Endodermal cell (in vitro differentiated cells): ENCODE data around the gene AMOT. TPM values are rescaled to one million over a fixed set of nuclear protein-coding genes. Genes with fewer than 3 reads are reported as not detected.

Experiments used
- DNase-seq: peaks from one replicate; pipeline ENCODE4 v3.0.0-alpha.2; 2017
- H3K27ac ChIP-seq: 2 replicates; pipeline ENCODE4 v1.5.1; 2013; ENCODE audit warnings: mild to moderate bottlenecking, low read depth, low read length, moderate library complexity
- H3K27me3 ChIP-seq: 2 replicates; pipeline ENCODE4 v1.6.1; 2013; ENCODE audit warnings: mild to moderate bottlenecking, low read length, moderate library complexity; ENCODE audit not compliant: insufficient read depth, control insufficient read depth, poor library complexity, severe bottlenecking
- H3K36me3 ChIP-seq: 2 replicates; pipeline ENCODE4 v1.7.0; 2013; ENCODE audit warnings: mild to moderate bottlenecking, low read length, moderate library complexity; ENCODE audit not compliant: control insufficient read depth, insufficient read depth
- H3K4me1 ChIP-seq: one replicate; pipeline ENCODE4 v1.7.0; 2013; ENCODE audit warnings: low read length; ENCODE audit not compliant: control insufficient read depth, insufficient read depth
- H3K4me3 ChIP-seq: 2 replicates; pipeline ENCODE4 v1.5.1; 2013; ENCODE audit warnings: mild to moderate bottlenecking, low read length, moderate library complexity
- H3K9ac ChIP-seq: 2 replicates; pipeline ENCODE4 v1.6.1; 2013; ENCODE audit warnings: mild to moderate bottlenecking, low read length, moderate library complexity; ENCODE audit not compliant: poor library complexity, severe bottlenecking; ENCODE audit errors: extremely low read depth
- H3K9me3 ChIP-seq: 2 replicates; pipeline ENCODE4 v1.6.1; 2013; ENCODE audit warnings: mild to moderate bottlenecking, low read length, moderate library complexity; ENCODE audit not compliant: control insufficient read depth
- H3K27ac Mint-ChIP-seq: 2 replicates; pipeline ENCODE4 v1.8.0; 2020; ENCODE audit warnings: mixed read lengths
- H3K27me3 Mint-ChIP-seq: 2 replicates; pipeline ENCODE4 v1.8.0; 2021; ENCODE audit warnings: mild to moderate bottlenecking, mixed read lengths; ENCODE audit not compliant: insufficient read depth
- H3K36me3 Mint-ChIP-seq: 2 replicates; pipeline ENCODE4 v1.8.0; 2020; ENCODE audit warnings: low read depth, mixed read lengths
- H3K4me1 Mint-ChIP-seq: 2 replicates; pipeline ENCODE4 v1.8.0; 2020; ENCODE audit warnings: mixed read lengths
- H3K4me3 Mint-ChIP-seq: 2 replicates; pipeline ENCODE4 v1.8.0; 2020; ENCODE audit warnings: mild to moderate bottlenecking, moderate library complexity, mixed read lengths
- H3K9me3 Mint-ChIP-seq: 2 replicates; pipeline ENCODE4 v1.8.0; 2020; ENCODE audit warnings: mild to moderate bottlenecking, mixed read lengths
- WGBS, 2 experiments: methylation state at CpG; one replicate each; pipeline versions ENCODE4 v1.1.5 to v1.1.7; 2013; ENCODE audit warnings: missing lambda C conversion rate in 2 of 2, mixed read lengths in 1 of 2; ENCODE audit not compliant: insufficient coverage in 1 of 2, insufficient read length in 1 of 2; 5-methylcytosine and 5-hydroxymethylcytosine counted together
- total RNA-seq, 2 donors: library from RNA; stranded (reverse); fragmentation: NEBNext Ultra II Directional in 1 of 2; extraction: Animal tissue kit (Norgen Biotek cat#: 25700) in 1 of 2; gene quantifications; 2 replicates in 1 of 2; 3 replicates in 1 of 2; pipeline ENCODE4 v1.2.1, GENCODE V29; 2021
- TF ChIP-seq, protein P1 (sequence below): fragments of 200-600 bp; sonication (generic); conservative IDR thresholded peaks from 2 replicates; pipeline ENCODE4 v1.5.0; 2021; ENCODE audit warnings: antibody characterized with exemption, mild to moderate bottlenecking

AMOT gene
- total RNA-seq, 2 donors from 2014 or later: 41.3 to 59.8 TPM

DNA sequence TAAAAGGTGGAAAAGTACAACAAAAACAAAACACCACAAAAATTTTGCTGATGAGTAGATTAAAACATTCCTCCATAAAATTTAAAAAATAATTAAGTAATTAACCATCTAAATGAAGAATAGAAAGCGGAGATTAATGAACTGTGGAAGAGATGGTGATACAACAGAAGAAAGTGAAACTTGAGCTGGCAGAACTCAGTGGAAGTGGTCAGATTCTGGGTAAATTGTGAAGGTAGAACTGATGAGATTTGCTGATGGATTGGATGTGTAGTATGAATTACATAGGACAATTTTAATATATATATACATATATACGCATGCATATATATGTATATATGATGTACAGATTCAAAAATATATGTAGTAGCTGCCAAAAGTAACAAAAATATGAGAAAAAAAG, 73.9 kb downstream of the AMOT start:
- Mint-ChIP-seq H3K27ac (no peak overlapping the region), H3K4me3 (no peak overlapping the region), H3K9me3 (no peaks in the 10 kb centered on the region), H3K27me3 (peaks cover 3% of the 10 kb centered on the region), H3K4me1 (peaks cover 1% of the 10 kb centered on the region), H3K36me3 (no peaks in the 10 kb centered on the region)
- no peaks in the 10 kb centered on the region for H3K27me3 ChIP-seq
- no peaks in the 10 kb centered on the region for H3K9me3 ChIP-seq
- WGBS, 2 experiments: 94% methylated on average over 1 of the region's 2 CpGs; no CpG with 5 or more reads in 1 of the 2 experiments
- no peak overlapping the region for H3K9ac ChIP-seq
- no peaks in the 10 kb centered on the region for H3K4me1 ChIP-seq
- no peak overlapping the region for H3K27ac ChIP-seq
- H3K4me3 ChIP-seq: no peak overlapping the region
- TF ChIP-seq, protein P1, sequence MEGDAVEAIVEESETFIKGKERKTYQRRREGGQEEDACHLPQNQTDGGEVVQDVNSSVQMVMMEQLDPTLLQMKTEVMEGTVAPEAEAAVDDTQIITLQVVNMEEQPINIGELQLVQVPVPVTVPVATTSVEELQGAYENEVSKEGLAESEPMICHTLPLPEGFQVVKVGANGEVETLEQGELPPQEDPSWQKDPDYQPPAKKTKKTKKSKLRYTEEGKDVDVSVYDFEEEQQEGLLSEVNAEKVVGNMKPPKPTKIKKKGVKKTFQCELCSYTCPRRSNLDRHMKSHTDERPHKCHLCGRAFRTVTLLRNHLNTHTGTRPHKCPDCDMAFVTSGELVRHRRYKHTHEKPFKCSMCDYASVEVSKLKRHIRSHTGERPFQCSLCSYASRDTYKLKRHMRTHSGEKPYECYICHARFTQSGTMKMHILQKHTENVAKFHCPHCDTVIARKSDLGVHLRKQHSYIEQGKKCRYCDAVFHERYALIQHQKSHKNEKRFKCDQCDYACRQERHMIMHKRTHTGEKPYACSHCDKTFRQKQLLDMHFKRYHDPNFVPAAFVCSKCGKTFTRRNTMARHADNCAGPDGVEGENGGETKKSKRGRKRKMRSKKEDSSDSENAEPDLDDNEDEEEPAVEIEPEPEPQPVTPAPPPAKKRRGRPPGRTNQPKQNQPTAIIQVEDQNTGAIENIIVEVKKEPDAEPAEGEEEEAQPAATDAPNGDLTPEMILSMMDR: no peak
- H3K36me3 ChIP-seq: no peaks in the 10 kb centered on the region
- no peak for DNase-seq

DNA sequence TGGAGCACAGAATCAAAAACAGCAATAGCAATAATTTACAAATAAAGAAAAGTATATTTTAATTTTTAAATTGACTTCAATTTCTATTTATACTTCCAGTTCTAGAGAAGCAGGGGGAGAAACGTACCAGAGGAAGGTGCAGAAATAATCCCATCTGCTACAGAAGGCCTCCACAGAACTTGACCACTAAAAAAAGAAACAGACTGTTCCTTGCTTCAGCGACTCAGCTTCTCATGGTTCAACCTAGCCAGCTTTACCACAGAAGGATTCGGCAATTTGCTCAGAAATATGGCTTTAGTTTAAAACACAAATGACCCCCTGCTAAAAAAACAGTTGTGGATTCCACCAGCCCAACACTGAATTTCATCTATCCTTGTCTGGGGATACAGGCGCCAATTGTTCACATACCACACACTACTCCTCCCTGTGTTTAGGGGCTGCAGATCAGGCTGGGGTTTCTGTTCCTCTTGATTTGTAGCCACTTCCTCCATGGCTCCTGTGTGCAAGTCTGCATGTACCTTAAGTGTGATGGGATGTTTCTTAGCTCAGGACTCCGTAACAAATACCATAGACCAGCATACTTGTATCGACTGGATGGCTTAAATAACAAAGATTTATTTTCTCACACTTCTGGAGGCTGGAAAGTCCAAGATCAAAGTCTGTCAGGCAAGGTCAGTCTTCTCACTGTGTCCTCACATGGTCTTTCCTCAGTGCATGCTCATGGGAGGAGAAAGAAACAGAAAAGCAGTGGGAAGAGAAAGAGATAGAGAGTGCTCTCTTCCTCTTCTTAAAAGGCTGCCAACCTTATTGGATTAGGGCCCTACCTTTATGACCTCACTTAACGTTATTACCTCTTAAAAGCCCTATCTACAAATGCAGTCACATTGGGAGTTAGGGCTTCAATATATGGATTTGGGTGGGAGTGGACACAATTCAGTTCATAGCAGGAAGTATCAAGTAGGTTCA, 79.1 kb downstream of the AMOT start:
- Mint-ChIP-seq H3K27me3 (peaks cover 7% of the 10 kb centered on the region), H3K4me3 (no peak overlapping the region), H3K27ac (no peak overlapping the region), H3K9me3 (no peaks in the 10 kb centered on the region), H3K4me1 (peaks cover 10% of the 10 kb centered on the region), H3K36me3 (no peaks in the 10 kb centered on the region)
- no peak for DNase-seq
- H3K27me3 ChIP-seq: no peaks in the 10 kb centered on the region
- no peaks in the 10 kb centered on the region for H3K9me3 ChIP-seq
- no peak overlapping the region for H3K4me3 ChIP-seq
- no peaks in the 10 kb centered on the region for H3K36me3 ChIP-seq
- H3K4me1 ChIP-seq: no peaks in the 10 kb centered on the region
- no peak overlapping the region for H3K27ac ChIP-seq
- WGBS, 2 experiments: 92 to 100% methylated on average over 1 to 5 of the region's 7 CpGs
- no peak overlapping the region for H3K9ac ChIP-seq
- TF ChIP-seq, protein P1: no peak

DNA sequence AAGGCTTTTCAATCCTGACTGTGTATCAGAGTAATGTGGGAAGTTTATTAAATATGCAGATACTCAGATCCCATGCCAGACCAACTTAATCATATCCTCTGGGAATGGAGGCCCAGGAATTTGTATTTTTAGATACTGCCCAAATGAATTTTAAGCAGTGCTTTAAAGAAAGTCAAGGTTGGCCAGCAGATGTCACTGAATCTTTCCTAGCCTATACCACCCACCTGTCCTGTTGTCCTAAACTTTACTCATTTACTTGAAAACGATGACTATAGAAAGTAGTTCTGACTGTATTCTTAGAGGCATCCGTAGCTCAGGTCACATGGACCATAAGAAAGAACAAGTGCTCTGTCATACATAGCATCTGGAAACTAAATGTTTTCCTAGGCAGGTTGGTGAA, 79.9 kb downstream of the AMOT start:
- H3K27me3 Mint-ChIP-seq: peaks cover 7% of the 10 kb centered on the region
- Histone ChIP-seq H3K4me3 (no peak overlapping the region), H3K4me1 (no peaks in the 10 kb centered on the region), H3K36me3 (no peaks in the 10 kb centered on the region), H3K9me3 (no peaks in the 10 kb centered on the region), H3K9ac (no peak overlapping the region), H3K27me3 (no peaks in the 10 kb centered on the region), H3K27ac (no peak overlapping the region)
- peaks cover 10% of the 10 kb centered on the region for H3K4me1 Mint-ChIP-seq
- H3K36me3 Mint-ChIP-seq: no peaks in the 10 kb centered on the region
- no peak overlapping the region for H3K4me3 Mint-ChIP-seq
- WGBS, 2 experiments: 40 to 64% methylated on average over 1 to 2 of the region's 2 CpGs
- no peak overlapping the region for H3K27ac Mint-ChIP-seq
- no peaks in the 10 kb centered on the region for H3K9me3 Mint-ChIP-seq
- TF ChIP-seq, protein P1: peak; percentile 60
- no peak for DNase-seq
